Coronary artery (tissue), 2 donors: ENCODE results near the gene PYROXD2.

Experiments
- DNase-seq: peaks from one replicate; pipeline ENCODE4 v3.0.0-alpha.2; 2017; ENCODE audit warnings: low spot score
- H3K27ac ChIP-seq, 2 donors: fragments of 200-600 bp; sonication (generic); one replicate each; pipeline ENCODE4 v1.5.1; 2016 to 2019
- H3K4me3 ChIP-seq: fragments of 200-600 bp; sonication (generic); 2 replicates; pipeline ENCODE4 v1.5.1; 2016; ENCODE audit warnings: mild to moderate bottlenecking, moderate library complexity
- TF ChIP-seq, protein P1 (sequence below): fragments of 200-600 bp; sonication (generic); IDR thresholded peaks from one replicate; pipeline ENCODE4 v1.5.1; 2019; ENCODE audit warnings: antibody characterized with exemption

The PYROXD2 gene

DNA sequence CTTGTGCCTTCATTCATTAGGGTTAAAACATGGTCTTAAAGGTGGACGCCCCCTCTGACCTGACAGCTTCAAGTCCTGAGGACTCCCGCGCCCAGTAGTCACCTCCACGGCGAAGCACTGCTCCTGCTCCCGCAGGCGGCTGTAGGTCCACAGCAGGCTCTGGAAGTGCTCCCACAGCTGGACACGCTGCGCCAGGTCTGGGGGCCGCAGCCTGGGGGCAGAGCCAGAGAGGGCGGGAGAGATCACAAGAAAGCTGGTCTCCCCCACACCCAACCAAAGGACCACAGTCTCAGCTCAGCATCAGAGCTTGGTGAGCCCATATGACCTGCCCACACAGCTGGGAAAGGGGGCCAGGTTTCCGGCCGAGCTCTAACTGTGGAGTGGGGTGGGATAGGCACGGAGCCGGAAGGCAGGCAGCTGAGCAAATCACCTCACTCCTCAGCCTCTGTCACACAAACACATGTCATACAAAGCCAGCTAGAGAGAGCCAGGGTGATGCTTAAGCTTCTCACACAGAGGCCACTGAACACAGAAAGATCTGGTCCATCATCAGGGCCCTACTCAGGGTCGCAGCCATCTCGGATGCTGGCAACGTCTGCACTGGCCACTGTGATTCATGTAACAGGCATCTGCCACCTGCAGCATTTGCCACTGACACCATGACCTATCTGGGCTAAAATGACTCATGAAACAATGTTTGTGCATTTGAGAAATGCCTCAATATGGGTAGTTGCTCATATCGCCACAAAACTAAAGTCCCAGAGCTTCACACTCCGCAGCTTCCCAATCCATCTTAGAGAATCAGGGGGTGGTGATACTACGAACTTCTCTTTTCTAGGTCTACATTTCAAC is 19.1 kb upstream of the PYROXD2 start:
- Histone ChIP-seq H3K4me3 (no peak overlapping the region), H3K27ac (no peak overlapping the region)
- TF ChIP-seq, protein P1, sequence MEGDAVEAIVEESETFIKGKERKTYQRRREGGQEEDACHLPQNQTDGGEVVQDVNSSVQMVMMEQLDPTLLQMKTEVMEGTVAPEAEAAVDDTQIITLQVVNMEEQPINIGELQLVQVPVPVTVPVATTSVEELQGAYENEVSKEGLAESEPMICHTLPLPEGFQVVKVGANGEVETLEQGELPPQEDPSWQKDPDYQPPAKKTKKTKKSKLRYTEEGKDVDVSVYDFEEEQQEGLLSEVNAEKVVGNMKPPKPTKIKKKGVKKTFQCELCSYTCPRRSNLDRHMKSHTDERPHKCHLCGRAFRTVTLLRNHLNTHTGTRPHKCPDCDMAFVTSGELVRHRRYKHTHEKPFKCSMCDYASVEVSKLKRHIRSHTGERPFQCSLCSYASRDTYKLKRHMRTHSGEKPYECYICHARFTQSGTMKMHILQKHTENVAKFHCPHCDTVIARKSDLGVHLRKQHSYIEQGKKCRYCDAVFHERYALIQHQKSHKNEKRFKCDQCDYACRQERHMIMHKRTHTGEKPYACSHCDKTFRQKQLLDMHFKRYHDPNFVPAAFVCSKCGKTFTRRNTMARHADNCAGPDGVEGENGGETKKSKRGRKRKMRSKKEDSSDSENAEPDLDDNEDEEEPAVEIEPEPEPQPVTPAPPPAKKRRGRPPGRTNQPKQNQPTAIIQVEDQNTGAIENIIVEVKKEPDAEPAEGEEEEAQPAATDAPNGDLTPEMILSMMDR, result no peak
- DNase-seq, result no peak

DNA sequence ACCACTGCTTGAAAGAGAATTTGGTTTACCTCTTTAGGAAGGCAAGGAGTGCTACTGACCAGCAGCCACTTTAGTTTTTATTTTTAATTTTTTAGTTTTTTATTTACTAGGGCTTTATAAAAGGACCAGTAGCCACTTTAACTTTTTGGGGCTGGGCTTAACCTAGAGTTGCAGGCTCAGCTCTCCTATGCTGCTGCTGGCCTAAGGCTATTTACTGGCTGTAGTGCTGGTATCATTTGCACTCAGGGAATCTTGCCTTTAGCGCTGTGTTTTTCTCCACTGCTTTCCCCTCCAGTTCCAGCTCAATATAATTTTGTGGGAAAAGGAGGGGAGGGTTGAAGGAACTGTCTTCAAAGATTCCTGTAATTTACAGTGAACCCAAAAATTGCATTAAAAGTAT is 18.4 kb upstream of the PYROXD2 start:
- TF ChIP-seq, protein P1, result no peak
- H3K4me3 ChIP-seq, result no peak overlapping the region
- DNase-seq, result no peak
- no peak overlapping the region for H3K27ac ChIP-seq

DNA sequence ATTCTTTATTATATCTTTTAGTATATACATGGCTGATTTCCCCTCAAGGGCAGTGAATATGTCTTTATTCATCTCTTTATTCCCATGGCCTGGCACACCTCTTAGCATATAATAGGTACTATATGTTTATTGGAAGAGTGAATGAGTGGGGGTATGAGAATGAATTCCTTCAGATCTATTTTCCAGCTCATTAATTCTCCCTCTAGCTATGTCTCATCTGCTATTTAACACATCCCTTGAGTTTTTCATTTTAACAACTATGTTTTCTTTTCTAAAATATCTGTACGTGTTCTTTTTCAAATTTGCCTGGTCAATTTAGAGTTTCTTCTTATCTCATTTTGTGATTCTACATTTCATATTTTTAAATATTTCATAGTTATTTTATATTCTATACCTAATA is 17.3 kb upstream of the PYROXD2 start:
- H3K27ac ChIP-seq, result no peak overlapping the region
- no peak for DNase-seq
- TF ChIP-seq, protein P1, result no peak

DNA sequence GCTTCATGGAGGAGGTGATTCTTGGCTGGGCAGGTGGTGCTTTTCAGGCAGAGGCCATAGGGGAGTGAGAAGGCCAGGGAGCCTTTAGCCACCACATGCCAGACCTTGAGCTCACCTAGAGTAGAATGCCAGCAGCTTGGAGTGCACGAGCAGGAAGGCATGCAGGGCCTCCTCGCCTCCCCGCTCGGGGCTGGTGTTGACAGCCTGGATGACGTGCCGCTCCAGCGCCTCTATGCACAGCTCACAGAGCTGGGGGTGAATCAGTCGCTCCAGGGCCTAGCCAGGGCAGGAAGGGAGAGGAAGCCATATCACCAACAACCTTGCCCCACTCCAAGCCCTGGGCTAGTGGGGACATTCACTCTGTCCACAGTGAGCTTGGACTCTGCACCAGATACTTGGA is 16.0 kb upstream of the PYROXD2 start:
- DNase-seq, result no peak
- no peak overlapping the region for H3K27ac ChIP-seq
- TF ChIP-seq, protein P1, result no peak
- H3K4me3 ChIP-seq, result no peak overlapping the region

More for the DNA sequence above, 17.3 kb upstream of the PYROXD2 start:
- no peak overlapping the region for H3K4me3 ChIP-seq

DNA sequence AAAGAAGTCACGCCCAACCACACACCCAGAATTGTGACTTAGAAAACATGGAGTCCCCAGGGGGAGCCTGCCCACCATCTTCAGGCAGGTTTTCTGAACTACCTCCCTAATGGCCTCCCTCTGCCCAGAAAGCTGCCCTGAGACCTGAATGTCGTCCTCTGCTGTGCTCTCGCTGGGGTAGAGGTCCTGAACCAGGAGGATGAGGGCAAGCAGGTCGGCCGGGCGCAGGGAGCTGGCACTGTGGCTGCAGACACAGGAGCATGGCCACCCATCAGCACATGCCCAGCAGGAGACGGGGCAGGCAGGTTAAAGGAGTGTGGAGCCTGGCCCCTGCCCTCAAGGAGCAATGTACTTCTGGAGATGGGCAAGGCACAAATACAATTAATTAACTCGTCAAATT is 15.4 kb upstream of the PYROXD2 start:
- TF ChIP-seq, protein P1, result no peak
- no peak for DNase-seq
- no peak overlapping the region for H3K4me3 ChIP-seq
- no peak overlapping the region for H3K27ac ChIP-seq

DNA sequence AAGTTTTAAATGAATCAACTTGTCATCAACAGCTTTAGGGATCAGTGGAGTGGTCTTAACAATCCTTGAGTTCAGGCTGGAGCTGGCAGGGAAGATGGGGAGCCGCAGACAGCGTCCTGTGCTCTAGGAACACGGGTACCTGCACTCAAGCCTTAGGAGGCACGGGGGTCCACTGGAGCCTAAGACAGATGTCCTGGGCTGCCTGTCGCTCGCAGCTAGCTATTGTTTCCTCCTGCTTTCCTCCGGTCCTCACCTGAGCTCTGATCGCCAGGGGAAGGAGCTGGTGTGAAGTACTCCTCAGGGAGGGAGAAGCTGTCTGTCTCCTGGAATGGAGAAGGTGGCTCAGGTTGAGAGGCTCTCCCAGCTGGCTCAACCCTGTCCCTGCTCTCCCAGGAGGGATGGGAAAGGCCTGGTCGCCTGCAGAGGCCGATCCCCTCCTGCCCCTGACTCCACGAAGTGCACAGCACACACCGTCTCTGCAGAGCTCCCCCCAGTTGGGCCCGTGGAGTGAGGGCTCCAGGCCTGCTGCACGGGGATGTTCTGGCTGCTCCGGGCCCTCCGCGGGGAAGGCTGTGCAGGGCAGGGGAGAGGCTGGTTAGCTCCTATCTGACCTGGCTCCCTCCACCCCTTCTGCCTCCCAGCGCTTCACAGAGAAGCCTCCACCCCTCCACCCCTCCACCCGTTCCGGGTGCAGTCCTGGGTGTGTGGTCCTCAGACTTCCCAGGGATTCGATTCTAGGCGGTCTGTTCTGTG is 14.5 kb upstream of the PYROXD2 start:
- Histone ChIP-seq H3K4me3 (no peak overlapping the region), H3K27ac (no peak overlapping the region)
- TF ChIP-seq, protein P1, result no peak
- DNase-seq, result no peak
